GM12865 (cell line): ENCODE results near the gene MRE11.

ENCODE experiments used
- DNase-seq: peaks from one replicate; pipeline ENCODE4 v3.0.0; 2010; ENCODE audit warnings: low read depth
- H3K4me3 ChIP-seq: 2 replicates; pipeline ENCODE4 v1.5.1; 2011; ENCODE audit warnings: mild to moderate bottlenecking, low read depth, low read length, control low read depth
- TF ChIP-seq, protein P1 (sequence below): IDR thresholded peaks from 2 replicates; pipeline ENCODE4 v1.5.1; 2011; ENCODE audit warnings: low read length, control low read depth, low read depth, inconsistent platforms; ENCODE audit not compliant: insufficient read depth; ENCODE audit errors: missing control alignments

MRE11 gene

DNA sequence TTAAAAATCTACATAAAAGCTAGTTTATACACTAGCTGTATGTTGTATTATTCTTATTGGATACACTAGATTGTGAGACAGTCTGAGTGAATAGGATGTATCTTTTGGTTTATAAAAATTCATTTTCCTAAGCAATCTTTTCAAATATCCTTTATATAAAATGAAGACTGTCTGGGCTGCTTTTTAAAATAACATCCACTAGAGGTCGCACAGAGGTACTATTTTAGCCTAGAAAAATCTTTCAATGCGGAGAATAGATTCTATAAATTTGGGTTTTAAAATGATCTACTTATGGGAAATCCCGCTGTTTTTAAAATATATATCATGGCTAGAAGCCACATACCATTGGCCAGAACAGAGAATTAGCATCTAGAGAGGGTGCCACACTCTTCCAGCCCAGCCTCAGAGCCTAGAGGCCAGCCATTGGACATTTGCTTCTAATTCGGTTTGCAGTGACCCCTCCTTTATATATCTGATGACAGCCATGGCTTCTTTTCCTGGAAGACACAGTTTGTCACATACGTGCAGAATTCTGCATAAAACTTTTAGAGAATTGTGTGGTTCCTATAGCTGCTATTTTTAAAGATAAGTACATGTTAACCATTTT, 25.9 kb upstream of the MRE11 start:
- TF ChIP-seq, protein P1, sequence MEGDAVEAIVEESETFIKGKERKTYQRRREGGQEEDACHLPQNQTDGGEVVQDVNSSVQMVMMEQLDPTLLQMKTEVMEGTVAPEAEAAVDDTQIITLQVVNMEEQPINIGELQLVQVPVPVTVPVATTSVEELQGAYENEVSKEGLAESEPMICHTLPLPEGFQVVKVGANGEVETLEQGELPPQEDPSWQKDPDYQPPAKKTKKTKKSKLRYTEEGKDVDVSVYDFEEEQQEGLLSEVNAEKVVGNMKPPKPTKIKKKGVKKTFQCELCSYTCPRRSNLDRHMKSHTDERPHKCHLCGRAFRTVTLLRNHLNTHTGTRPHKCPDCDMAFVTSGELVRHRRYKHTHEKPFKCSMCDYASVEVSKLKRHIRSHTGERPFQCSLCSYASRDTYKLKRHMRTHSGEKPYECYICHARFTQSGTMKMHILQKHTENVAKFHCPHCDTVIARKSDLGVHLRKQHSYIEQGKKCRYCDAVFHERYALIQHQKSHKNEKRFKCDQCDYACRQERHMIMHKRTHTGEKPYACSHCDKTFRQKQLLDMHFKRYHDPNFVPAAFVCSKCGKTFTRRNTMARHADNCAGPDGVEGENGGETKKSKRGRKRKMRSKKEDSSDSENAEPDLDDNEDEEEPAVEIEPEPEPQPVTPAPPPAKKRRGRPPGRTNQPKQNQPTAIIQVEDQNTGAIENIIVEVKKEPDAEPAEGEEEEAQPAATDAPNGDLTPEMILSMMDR, result peak; percentile 40
- peak; percentile 18 for DNase-seq
- H3K4me3 ChIP-seq, result no peak overlapping the region

DNA sequence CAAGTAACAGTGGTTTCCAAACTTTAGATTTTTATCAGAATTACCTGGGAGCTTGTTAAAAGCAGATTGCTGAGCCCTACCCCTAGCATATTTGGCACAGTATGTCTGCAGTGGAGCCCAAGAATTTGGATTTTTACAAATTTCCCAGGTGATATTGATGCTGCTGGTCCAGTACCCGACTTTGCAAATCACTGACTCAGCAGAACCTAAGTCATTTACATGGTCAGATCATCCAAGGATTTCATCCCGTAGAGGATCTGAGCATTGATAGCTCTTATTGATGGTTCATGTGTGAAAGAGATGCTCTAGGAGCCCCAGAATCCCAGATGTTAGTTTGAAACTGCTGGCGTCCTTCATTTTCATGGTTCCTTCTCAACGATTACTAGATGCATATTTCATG, 24.7 kb upstream of the MRE11 start:
- TF ChIP-seq, protein P1, result no peak
- no peak for DNase-seq

DNA sequence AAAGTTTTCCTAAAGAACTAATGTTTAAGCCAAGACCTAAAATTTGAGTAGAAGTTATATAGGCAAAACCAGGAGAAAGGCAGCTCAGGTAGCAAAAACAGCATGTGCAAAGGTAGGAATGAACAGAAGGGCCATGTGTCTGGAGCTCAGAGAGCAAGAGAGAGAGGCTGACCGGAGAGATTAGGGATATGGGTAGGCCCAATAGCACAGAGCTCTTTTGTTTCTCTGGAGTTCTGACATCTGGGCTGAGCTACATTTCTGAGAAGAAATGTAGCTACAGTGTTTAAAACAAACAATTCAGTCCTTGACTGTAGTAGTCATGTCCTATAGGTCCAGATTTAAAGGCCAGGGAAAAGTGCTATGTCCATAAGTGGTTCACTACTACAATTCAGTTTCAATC, 23.1 kb upstream of the MRE11 start:
- no peak for DNase-seq
- TF ChIP-seq, protein P1, result no peak
- no peak overlapping the region for H3K4me3 ChIP-seq

More for the DNA sequence above, 24.7 kb upstream of the MRE11 start:
- no peak overlapping the region for H3K4me3 ChIP-seq

DNA sequence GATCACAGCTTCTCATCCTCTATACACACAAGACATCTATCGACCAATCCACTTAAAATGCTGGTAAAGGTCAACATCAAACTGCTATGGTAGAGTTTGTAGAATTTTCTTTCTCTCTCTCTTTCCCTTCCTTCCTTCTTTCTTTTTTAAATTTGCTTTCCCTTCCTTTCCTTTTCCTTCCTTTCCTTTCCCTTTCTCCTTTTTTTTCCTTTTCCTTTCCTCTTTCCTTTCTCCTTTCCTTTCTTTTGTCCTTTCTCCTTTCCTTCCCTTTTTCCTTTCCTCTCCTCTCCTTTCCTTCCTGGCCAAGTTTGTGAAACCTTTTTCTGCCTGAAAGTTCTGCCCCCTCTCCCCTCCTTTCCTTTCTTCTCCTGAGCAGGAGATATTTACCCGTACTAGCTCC, 21.8 kb upstream of the MRE11 start:
- H3K4me3 ChIP-seq, result no peak overlapping the region
- no peak for DNase-seq
- TF ChIP-seq, protein P1, result no peak

DNA sequence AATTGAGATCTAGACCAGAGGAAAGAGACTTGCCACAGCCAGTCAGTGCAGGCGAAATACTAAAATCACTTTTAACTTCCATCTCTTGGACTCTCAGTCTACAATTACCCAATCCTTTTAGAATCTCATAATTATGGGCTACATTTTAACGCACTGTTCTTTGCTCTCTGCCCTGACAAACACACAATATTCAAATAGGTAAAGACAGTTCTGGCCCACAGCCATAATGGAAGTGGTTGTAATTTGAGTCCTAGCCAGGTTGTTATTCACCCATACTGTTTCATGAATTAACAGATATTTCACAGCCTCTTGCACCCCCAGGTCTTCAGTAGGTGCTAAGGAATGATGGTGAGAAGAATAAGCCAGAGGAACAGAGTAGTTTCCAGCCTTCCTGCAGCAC, 19.4 kb upstream of the MRE11 start:
- TF ChIP-seq, protein P1, result no peak
- H3K4me3 ChIP-seq, result no peak overlapping the region
- no peak for DNase-seq

DNA sequence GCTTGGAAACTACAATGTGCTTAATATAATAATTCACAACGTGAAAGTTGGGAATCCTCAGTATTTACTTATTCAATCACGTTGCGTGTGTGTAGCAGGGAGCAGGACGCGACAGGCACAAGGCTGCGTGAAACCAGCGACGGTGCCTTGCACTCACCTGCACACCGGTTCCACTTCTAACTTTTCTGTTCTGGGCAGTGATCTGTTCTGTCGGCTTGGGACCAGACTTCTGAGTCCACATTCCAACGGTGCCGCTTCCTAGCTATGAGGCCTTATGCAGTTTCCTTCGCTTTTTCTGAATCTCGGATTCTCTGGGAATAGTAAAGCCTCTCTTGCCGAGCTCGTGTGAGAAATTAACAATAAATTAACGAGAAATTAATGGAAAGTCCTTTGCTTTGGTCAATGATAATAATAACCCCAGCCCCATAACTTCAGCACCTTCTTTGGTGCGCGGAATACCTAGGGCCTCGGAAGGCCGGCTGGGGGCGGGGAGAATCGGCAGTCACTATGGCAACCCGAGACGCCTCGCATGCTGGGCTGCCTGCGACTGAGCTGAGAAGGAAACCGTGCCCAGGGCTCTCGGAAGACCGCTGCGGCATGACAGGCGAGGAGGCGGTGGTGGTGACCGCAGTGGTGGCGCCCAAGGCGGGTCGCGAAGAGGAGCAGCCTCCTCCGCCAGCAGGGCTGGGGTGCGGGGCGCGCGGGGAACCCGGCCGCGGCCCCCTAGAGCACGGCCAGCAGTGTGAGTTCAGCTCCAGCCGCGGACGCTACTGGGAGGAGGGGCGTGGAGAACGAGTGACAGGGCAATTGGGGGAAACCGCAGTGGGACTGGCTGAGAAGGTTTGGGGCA, 18.5 kb upstream of the MRE11 start, which contains the start of gene C11orf97:
Gene C11orf97, plus strand, starts transcription at position 530 of the 850 bp plus-strand sequence. Its CDS starts 68 bp downstream, at position 598.
- peak within 1 kb of the TSS; percentile 14; the same call in 1 of the 2 replicates for H3K4me3 ChIP-seq
- peak; percentile 35 for DNase-seq
- TF ChIP-seq, protein P1, result no peak
